ENCODE results near the gene RNF34. TPM values are rescaled to one million over a fixed set of nuclear protein-coding genes. Genes with fewer than 3 reads are reported as not detected.

The RNF34 gene
- total and polyA plus RNA-seq, 2 of the 8 experiments (the other 6 are each of a cell fraction or from before 2014, with no cell fraction given): 37.9 to 57.6 TPM

DNA sequence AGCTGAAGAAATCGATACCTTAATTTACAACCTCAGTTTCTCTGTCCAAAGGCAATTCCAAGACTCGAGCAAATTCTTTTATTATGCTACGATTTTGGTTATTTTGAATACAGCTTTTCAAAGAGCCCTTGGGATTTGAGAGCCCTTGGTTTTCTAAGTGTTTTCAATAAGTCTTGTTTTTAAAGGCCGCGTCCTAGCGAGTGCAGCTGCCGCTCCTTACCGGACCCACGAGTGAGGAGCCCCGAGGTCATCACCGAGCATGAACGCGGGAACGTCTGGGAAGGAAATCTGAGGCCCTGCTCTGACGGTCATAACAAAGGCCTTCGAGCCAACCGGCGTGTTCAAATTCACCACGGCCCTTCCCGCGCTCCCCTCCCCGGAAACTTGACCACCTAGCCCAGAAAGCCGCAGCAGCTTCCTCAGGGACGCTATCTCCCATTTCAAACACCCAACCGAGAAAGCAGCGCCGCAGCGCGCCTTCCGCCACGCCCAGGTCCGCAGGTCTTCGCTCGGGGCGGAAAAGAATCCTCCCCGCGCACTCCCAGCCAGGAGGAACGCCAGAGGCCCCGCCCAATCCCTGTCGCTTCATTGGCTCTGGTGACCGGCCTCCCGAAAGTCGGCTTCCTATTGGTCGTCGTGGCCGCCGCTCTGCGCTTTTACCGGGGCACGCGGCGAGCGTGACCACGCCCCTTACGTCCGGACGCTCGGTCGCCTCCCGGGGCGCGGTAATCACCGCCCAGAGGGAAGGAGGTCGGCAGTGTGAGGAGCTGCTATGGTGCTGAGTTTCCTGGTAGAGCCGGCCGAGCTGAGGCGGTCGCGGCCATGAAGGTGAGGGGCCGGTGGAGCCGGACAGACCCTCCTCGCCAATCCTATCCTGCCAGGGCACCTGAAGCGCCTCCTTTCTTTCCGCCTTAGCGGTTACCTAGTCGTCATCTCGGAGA, at the start of gene RNF34 (continued):
- TF ChIP-seq YY1 (IDR thresholded peaks at IDR 0.05; ENCODE audit: low read depth, low read length): peak; percentile 34; the same call in 1 of the 2 replicates
- TF ChIP-seq GTF2F1 (IDR thresholded peaks at IDR 0.05; ENCODE audit: borderline replicate concordance, low read depth, low read length): no peak
- TF ChIP-seq JUN (IDR thresholded peaks at IDR 0.05; ENCODE audit: low read depth, low read length): no peak
- TF ChIP-seq E2F6 (IDR thresholded peaks at IDR 0.05): peak; percentile 93
- TF ChIP-seq KDM4A (IDR thresholded peaks at IDR 0.05; ENCODE audit: low read depth, low read length, severe bottlenecking): peak; percentile 96
- no peak for TF ChIP-seq SUZ12 (IDR thresholded peaks at IDR 0.05; ENCODE audit: low read length)
- peak; percentile 73 for TF ChIP-seq SP2 (IDR thresholded peaks at IDR 0.05; ENCODE audit: low read length)
- TF ChIP-seq ASH2L (IDR thresholded peaks at IDR 0.05; ENCODE audit: low read length): peak; percentile 62
- TF ChIP-seq NANOG (IDR thresholded peaks at IDR 0.05; ENCODE audit: insufficient read depth, low read depth, low read length, poor library complexity, severe bottlenecking): peak; percentile 91
- TF ChIP-seq ZNF274 (IDR thresholded peaks at IDR 0.05; ENCODE audit: borderline replicate concordance, extremely low read depth, low read length): no peak
- peak; percentile 88 for TF ChIP-seq PHF8 (conservative IDR thresholded peaks at IDR 0.05; ENCODE audit: low read depth, low read length)
- peak; percentile 87 to 92; a peak in 2 of 3 replicates for TF ChIP-seq POLR2A (IDR thresholded peaks at IDR 0.05; ENCODE audit: control extremely low read depth in 1 of 2, low read depth in 2 of 2, low read length in 2 of 2)
- no peak for TF ChIP-seq KDM1A (IDR thresholded peaks at IDR 0.05; ENCODE audit: borderline replicate concordance, low read length)
- TF ChIP-seq, protein P1, sequence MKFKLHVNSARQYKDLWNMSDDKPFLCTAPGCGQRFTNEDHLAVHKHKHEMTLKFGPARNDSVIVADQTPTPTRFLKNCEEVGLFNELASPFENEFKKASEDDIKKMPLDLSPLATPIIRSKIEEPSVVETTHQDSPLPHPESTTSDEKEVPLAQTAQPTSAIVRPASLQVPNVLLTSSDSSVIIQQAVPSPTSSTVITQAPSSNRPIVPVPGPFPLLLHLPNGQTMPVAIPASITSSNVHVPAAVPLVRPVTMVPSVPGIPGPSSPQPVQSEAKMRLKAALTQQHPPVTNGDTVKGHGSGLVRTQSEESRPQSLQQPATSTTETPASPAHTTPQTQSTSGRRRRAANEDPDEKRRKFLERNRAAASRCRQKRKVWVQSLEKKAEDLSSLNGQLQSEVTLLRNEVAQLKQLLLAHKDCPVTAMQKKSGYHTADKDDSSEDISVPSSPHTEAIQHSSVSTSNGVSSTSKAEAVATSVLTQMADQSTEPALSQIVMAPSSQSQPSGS (IDR thresholded peaks at IDR 0.05; ENCODE audit: low read length): no peak
- TF ChIP-seq RFX5 (IDR thresholded peaks at IDR 0.05; ENCODE audit: borderline replicate concordance, low read depth, low read length): no peak
- TF ChIP-seq SIN3A (conservative IDR thresholded peaks at IDR 0.05 in 1 of 2, IDR thresholded peaks at IDR 0.05 in 1 of 2; ENCODE audit: low read depth in 1 of 2, low read length in 2 of 2): peak; percentile 2 to 69; a peak in 1 of 4 replicates
- peak; percentile 94 for TF ChIP-seq TBP (IDR thresholded peaks at IDR 0.05; ENCODE audit: low read depth, low read length)
- TF ChIP-seq SP1 (IDR thresholded peaks at IDR 0.05; ENCODE audit: low read depth, low read length): peak; percentile 97
- peak; percentile 96 for TF ChIP-seq TAF1 (IDR thresholded peaks at IDR 0.05; ENCODE audit: low read depth, low read length)
- peak; percentile 91 for TF ChIP-seq POLR2AphosphoS5 (IDR thresholded peaks at IDR 0.05; ENCODE audit: low read depth, low read length)
- TF ChIP-seq NRF1 (IDR thresholded peaks at IDR 0.05; ENCODE audit: low read depth, low read length): peak; percentile 22; the same call in 1 of the 2 replicates
- 0 out of 2 replicates have a peak, but pooled peaks have one; percentile 2 for TF ChIP-seq TCF12 (IDR thresholded peaks at IDR 0.05; ENCODE audit: low read depth, low read length)
